WTC11 (cell line): ENCODE measurements around the gene UBC. TPM values are rescaled to one million over a fixed set of nuclear protein-coding genes. Genes with fewer than 3 reads are reported as not detected.

Experiments
- CDX4 ChIP-seq: fragments of 250-450 bp; sonication (Bioruptor Pico); IDR thresholded peaks from 2 replicates; pipeline ENCODE4 v1.9.0; 2021; ENCODE audit warnings: moderate library complexity, mild to moderate bottlenecking, inconsistent platforms, borderline replicate concordance
- E2F1 ChIP-seq: sonication (generic); formaldehyde crosslinking; IDR thresholded peaks from 2 replicates; pipeline ENCODE4 v1.8.0; 2022; ENCODE audit warnings: mild to moderate bottlenecking, missing genetic modification reagents
- E2F4 ChIP-seq: sonication (generic); formaldehyde crosslinking; IDR thresholded peaks from 2 replicates; pipeline ENCODE4 v1.8.1; 2022; ENCODE audit warnings: low read depth, mild to moderate bottlenecking, moderate library complexity, missing genetic modification reagents, borderline replicate concordance
- ELF4 ChIP-seq: sonication (generic); formaldehyde crosslinking; IDR thresholded peaks from 2 replicates; pipeline ENCODE4 v1.8.1; 2022; ENCODE audit warnings: low read depth, mild to moderate bottlenecking, moderate library complexity, missing genetic modification reagents
- ERG ChIP-seq: fragments of 250-450 bp; sonication (Bioruptor Pico); IDR thresholded peaks from 2 replicates; pipeline ENCODE4 v1.8.0; 2021; ENCODE audit warnings: mild to moderate bottlenecking
- ESRRA ChIP-seq: sonication (generic); formaldehyde crosslinking; IDR thresholded peaks from 2 replicates; pipeline ENCODE4 v1.8.1; 2022; ENCODE audit warnings: mild to moderate bottlenecking, missing genetic modification reagents, borderline replicate concordance
- FOXK1 ChIP-seq: sonication (generic); formaldehyde crosslinking; IDR thresholded peaks from 2 replicates; pipeline ENCODE4 v1.8.0; 2022; ENCODE audit warnings: mild to moderate bottlenecking, moderate library complexity, missing genetic modification reagents
- GRHL2 ChIP-seq: fragments of 250-450 bp; sonication (Bioruptor Pico); IDR thresholded peaks from 2 replicates; pipeline ENCODE4 v1.8.0; 2022; ENCODE audit warnings: mild to moderate bottlenecking, moderate library complexity; ENCODE audit not compliant: insufficient replicate concordance, severe bottlenecking
- GTF2I ChIP-seq: fragments of 250-450 bp; sonication (Bioruptor Pico); conservative IDR thresholded peaks from 2 replicates; pipeline ENCODE4 v1.4.0; 2021; ENCODE audit warnings: mild to moderate bottlenecking
- JUN ChIP-seq: sonication (generic); formaldehyde crosslinking; IDR thresholded peaks from 2 replicates; pipeline ENCODE4 v1.8.0; 2023; ENCODE audit warnings: mild to moderate bottlenecking, missing genetic modification reagents
- MYBL2 ChIP-seq: sonication (generic); formaldehyde crosslinking; IDR thresholded peaks from 2 replicates; pipeline ENCODE4 v1.8.1; 2023; ENCODE audit warnings: mild to moderate bottlenecking, moderate library complexity, missing genetic modification reagents
- NR3C1 ChIP-seq: sonication (generic); formaldehyde crosslinking; conservative IDR thresholded peaks from 2 replicates; pipeline ENCODE4 v1.8.1; 2023; ENCODE audit warnings: low read depth, mild to moderate bottlenecking, missing genetic modification reagents
- PRDM15 ChIP-seq: sonication (generic); formaldehyde crosslinking; IDR thresholded peaks from 2 replicates; pipeline ENCODE4 v1.8.0; 2022; ENCODE audit warnings: missing genetic modification reagents
- PREB ChIP-seq: sonication (generic); formaldehyde crosslinking; IDR thresholded peaks from 2 replicates; pipeline ENCODE4 v1.8.1; 2022; ENCODE audit warnings: mild to moderate bottlenecking, missing genetic modification reagents, moderate library complexity, borderline replicate concordance
- RORB ChIP-seq: fragments of 250-450 bp; sonication (Bioruptor Pico); IDR thresholded peaks from 2 replicates; pipeline ENCODE4 v1.9.0; 2021; ENCODE audit warnings: mild to moderate bottlenecking
- SP1 ChIP-seq: sonication (generic); formaldehyde crosslinking; conservative IDR thresholded peaks from 2 replicates; pipeline ENCODE4 v1.8.1; 2022; ENCODE audit warnings: missing genetic modification reagents
- ZBTB21 ChIP-seq: sonication (generic); formaldehyde crosslinking; IDR thresholded peaks from 2 replicates; pipeline ENCODE4 v1.8.1; 2023; ENCODE audit warnings: mild to moderate bottlenecking, missing genetic modification reagents, borderline replicate concordance
- ZNF317 ChIP-seq: sonication (generic); formaldehyde crosslinking; IDR thresholded peaks from 2 replicates; pipeline ENCODE4 v1.8.1; 2023; ENCODE audit warnings: low read depth, mild to moderate bottlenecking, moderate library complexity, missing genetic modification reagents, borderline replicate concordance
- ZNF396 ChIP-seq: fragments of 250-450 bp; sonication (Bioruptor Pico); IDR thresholded peaks from 2 replicates; pipeline ENCODE4 v1.8.0; 2021; ENCODE audit warnings: mild to moderate bottlenecking, moderate library complexity, borderline replicate concordance
- ZNF425 ChIP-seq: fragments of 250-450 bp; sonication (Bioruptor Pico); conservative IDR thresholded peaks from 2 replicates; pipeline ENCODE4 v1.9.0; 2021; ENCODE audit warnings: mild to moderate bottlenecking
- ZSCAN18 ChIP-seq: fragments of 250-450 bp; sonication (Bioruptor Pico); IDR thresholded peaks from 2 replicates; pipeline ENCODE4 v2.1.2; 2022; ENCODE audit warnings: mild to moderate bottlenecking, moderate library complexity
- total RNA-seq: library from RNA; stranded (reverse); gene quantifications from 3 replicates; pipeline ENCODE4 v1.2.3, GENCODE V29; 2021

Gene UBC
- total RNA-seq, 1 experiment from 2014 or later: 530 TPM

- no peak for TF ChIP-seq E2F1 (CRISPR knock-in tag)
- TF ChIP-seq ZNF317 (CRISPR knock-in tag): no peak
- TF ChIP-seq SP1 (CRISPR knock-in tag): peak; percentile 63; the same call in 1 of the 2 replicates
- TF ChIP-seq GRHL2 (CRISPR knock-in tag): no peak
- TF ChIP-seq ZBTB21 (CRISPR knock-in tag): no peak
- no peak for TF ChIP-seq E2F4 (CRISPR knock-in tag)
- peak; percentile 99 for TF ChIP-seq PRDM15 (CRISPR knock-in tag)
- no peak for TF ChIP-seq ELF4 (CRISPR knock-in tag)
- TF ChIP-seq ZSCAN18 (CRISPR knock-in tag): no peak
- TF ChIP-seq RORB (CRISPR knock-in tag): no peak
- TF ChIP-seq GTF2I: no peak
- no peak for TF ChIP-seq ZNF425 (CRISPR knock-in tag)
- TF ChIP-seq ERG (CRISPR knock-in tag): no peak
- no peak for TF ChIP-seq ESRRA
- no peak for TF ChIP-seq CDX4 (CRISPR knock-in tag)
- no peak for TF ChIP-seq PREB (CRISPR knock-in tag)
- TF ChIP-seq ZNF396 (CRISPR knock-in tag): no peak
- no peak for TF ChIP-seq JUN
- no peak for TF ChIP-seq NR3C1
- no peak for TF ChIP-seq MYBL2 (CRISPR knock-in tag)
- peak; percentile 75 for TF ChIP-seq FOXK1 (CRISPR knock-in tag)
Observed at GRCh38 chr12:124917135-124917840, 2.8 kb upstream of the UBC start (continued).
